PC-3 (cell line): ENCODE measurements around the gene EXOC6. TPM values are rescaled to one million over a fixed set of nuclear protein-coding genes. Genes with fewer than 3 reads are reported as not detected.
"Not testable (repeated sequence)": the region's sequence is repeated elsewhere in the genome, so short reads cannot be mapped to it uniquely, and the experiment has no call there.

ENCODE experiments used
- ATAC-seq: fragments of 200-7000 bp; cut with Tn5 transposase; 2 replicates; pipeline ENCODE4 v1.9.1; 2020; ENCODE audit warnings: mild to moderate bottlenecking, moderate library complexity
- BruUV-seq: library from RNA; stranded (reverse); fragments of 400-500 nt; replicated peaks from 2 replicates; lab custom pipeline; 2021; lab: Mats Ljungman, UMichigan
- CTCF ChIA-PET: fragments of 300-600 bp; sonication (Branson Sonifier 250); formaldehyde crosslinking; loops from one replicate; lab custom pipeline; 2022; ENCODE audit warnings: antibody characterized with exemption; lab: Charles Lee
- POLR2A ChIA-PET: fragments of 300-600 bp; sonication (Branson Sonifier 250); formaldehyde crosslinking; loops from one replicate; lab custom pipeline; 2022; ENCODE audit warnings: antibody characterized with exemption; ENCODE audit not compliant: unreplicated experiment; lab: Charles Lee
- DNase-seq: peaks from one replicate; pipeline ENCODE4 v3.0.0-alpha.2; 2015
- H2AFZ ChIP-seq: fragments of 300-600 bp; sonication (generic); 2 replicates; pipeline ENCODE4 v1.6.0; 2016; ENCODE audit warnings: antibody characterized with exemption, low read length
- H3F3A ChIP-seq: fragments of 300-600 bp; sonication (generic); one replicate; pipeline ENCODE4 v1.6.0; 2017; ENCODE audit warnings: antibody characterized with exemption, low read length, control low read depth, mild to moderate bottlenecking; ENCODE audit not compliant: unreplicated experiment
- H3K27ac ChIP-seq: fragments of 300-600 bp; sonication (generic); 2 replicates; pipeline ENCODE4 v1.5.1; 2016; ENCODE audit warnings: mild to moderate bottlenecking, low read length
- H3K27me3 ChIP-seq: fragments of 300-600 bp; sonication (generic); 2 replicates; pipeline ENCODE4 v1.6.1; 2016; ENCODE audit warnings: low read length, mixed read lengths
- H3K36me3 ChIP-seq: fragments of 300-600 bp; sonication (generic); 2 replicates; pipeline ENCODE4 v1.6.1; 2016; ENCODE audit warnings: low read depth, mixed run types, low read length, mixed read lengths
- H3K4me1 ChIP-seq: fragments of 300-600 bp; sonication (generic); 2 replicates; pipeline ENCODE4 v1.5.1; 2016; ENCODE audit warnings: low read length; ENCODE audit not compliant: insufficient read depth
- H3K4me2 ChIP-seq: fragments of 300-600 bp; sonication (generic); 2 replicates; pipeline ENCODE4 v1.6.0; 2016; ENCODE audit warnings: low read length
- H3K4me3 ChIP-seq: fragments of 300-600 bp; sonication (generic); 2 replicates; pipeline ENCODE4 v1.5.1; 2016; ENCODE audit warnings: mild to moderate bottlenecking, low read length, mixed read lengths
- H3K79me2 ChIP-seq: fragments of 300-600 bp; sonication (generic); 2 replicates; pipeline ENCODE4 v1.6.1; 2017; ENCODE audit warnings: low read length, mixed read lengths
- H3K9ac ChIP-seq: fragments of 300-600 bp; sonication (generic); 2 replicates; pipeline ENCODE4 v1.6.0; 2016; ENCODE audit warnings: mild to moderate bottlenecking, low read length
- H3K9me2 ChIP-seq: fragments of 300-600 bp; sonication (generic); replicated peaks from 2 replicates; pipeline ENCODE4 v1.6.1; 2016; ENCODE audit warnings: mixed run types, low read length, mixed read lengths
- H3K9me3 ChIP-seq: fragments of 300-600 bp; sonication (generic); 2 replicates; pipeline ENCODE4 v1.6.1; 2016; ENCODE audit warnings: low read length, mixed read lengths
- H4K20me1 ChIP-seq: fragments of 300-600 bp; sonication (generic); 2 replicates; pipeline ENCODE4 v1.6.1; 2016; ENCODE audit warnings: low read length, mixed read lengths
- EZH2 ChIP-seq: fragments of 300-600 bp; sonication (generic); IDR thresholded peaks from one replicate; pipeline ENCODE4 v1.6.1; 2017; ENCODE audit warnings: antibody characterized with exemption, mild to moderate bottlenecking, low read length; ENCODE audit not compliant: unreplicated experiment
- EZH2phosphoT487 ChIP-seq: fragments of 300-600 bp; sonication (generic); IDR thresholded peaks from 2 replicates; pipeline ENCODE4 v1.6.1; 2018; ENCODE audit warnings: mild to moderate bottlenecking, antibody characterized with exemption, low read length, borderline replicate concordance
- intact Hi-C: fragments of 100-400 bp; cut with micrococcal nuclease; formaldehyde crosslinking; loops from 2 replicates; pipeline ENCODE4 v1.9.0; 2023
- total RNA-seq: library from RNA; depleted of rRNA; stranded (reverse); fragments of >200 nt; gene quantifications from 2 replicates; pipeline ENCODE4 v1.2.3, GENCODE V29; 2014
- TF ChIP-seq, protein P1 (sequence below): fragments of 300-600 bp; sonication (generic); conservative IDR thresholded peaks from 2 replicates; pipeline ENCODE4 v1.5.1; 2017; ENCODE audit warnings: antibody characterized with exemption, low read depth, mild to moderate bottlenecking, low read length

The EXOC6 gene
- total RNA-seq, 1 experiment from 2014 or later: 5.7 TPM

DNA sequence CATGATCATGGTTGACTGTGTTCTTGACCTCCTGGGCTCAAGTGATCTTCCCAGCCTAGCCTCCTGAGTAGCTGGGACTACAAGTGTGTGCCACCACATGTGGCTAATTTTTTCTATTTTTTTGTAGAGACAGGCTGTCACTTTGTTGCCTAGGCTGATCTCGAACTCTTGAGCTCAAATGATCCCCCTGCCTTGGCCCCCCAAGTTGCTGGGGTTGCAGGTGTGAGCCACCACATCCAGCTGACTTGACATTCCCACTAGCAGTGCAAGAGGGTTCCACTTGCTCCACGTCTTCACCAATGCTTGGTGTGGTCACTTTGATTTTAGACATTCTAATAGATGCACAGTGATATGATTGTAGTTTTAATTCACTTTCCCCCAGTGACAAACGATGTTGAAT, 250.5 kb downstream of the EXOC6 start:
- Histone ChIP-seq H3K36me3 (no peaks in the 10 kb centered on the region), H3K79me2 (no peaks in the 10 kb centered on the region), H2AFZ (no peak overlapping the region), H3K9me3 (no peaks in the 10 kb centered on the region), H3K27ac (no peak overlapping the region), H3K9me2 (no peaks in the 10 kb centered on the region), H4K20me1 (no peaks in the 10 kb centered on the region), H3F3A (no peaks in the 10 kb centered on the region), H3K9ac (no peak overlapping the region), H3K27me3 (no peaks in the 10 kb centered on the region), H3K4me2 (no peak overlapping the region), H3K4me3 (no peak overlapping the region), H3K4me1 (peaks cover 8% of the 10 kb centered on the region; the same call in 1 of the 2 replicates)
- ATAC-seq: no peak
- no TSS peak for BruUV-seq
- CTCF ChIA-PET: no interaction called here
- TF ChIP-seq EZH2 (no peak), EZH2phosphoT487 (no peak)
- TF ChIP-seq, protein P1, sequence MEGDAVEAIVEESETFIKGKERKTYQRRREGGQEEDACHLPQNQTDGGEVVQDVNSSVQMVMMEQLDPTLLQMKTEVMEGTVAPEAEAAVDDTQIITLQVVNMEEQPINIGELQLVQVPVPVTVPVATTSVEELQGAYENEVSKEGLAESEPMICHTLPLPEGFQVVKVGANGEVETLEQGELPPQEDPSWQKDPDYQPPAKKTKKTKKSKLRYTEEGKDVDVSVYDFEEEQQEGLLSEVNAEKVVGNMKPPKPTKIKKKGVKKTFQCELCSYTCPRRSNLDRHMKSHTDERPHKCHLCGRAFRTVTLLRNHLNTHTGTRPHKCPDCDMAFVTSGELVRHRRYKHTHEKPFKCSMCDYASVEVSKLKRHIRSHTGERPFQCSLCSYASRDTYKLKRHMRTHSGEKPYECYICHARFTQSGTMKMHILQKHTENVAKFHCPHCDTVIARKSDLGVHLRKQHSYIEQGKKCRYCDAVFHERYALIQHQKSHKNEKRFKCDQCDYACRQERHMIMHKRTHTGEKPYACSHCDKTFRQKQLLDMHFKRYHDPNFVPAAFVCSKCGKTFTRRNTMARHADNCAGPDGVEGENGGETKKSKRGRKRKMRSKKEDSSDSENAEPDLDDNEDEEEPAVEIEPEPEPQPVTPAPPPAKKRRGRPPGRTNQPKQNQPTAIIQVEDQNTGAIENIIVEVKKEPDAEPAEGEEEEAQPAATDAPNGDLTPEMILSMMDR: no peak
- intact Hi-C loops: no loop called here
- POLR2A ChIA-PET: no interaction called here
- DNase-seq: no peak

- Histone ChIP-seq H3K9me3 (no peaks in the 10 kb centered on the region), H3K79me2 (no peaks in the 10 kb centered on the region), H3K27ac (no peak overlapping the region), H3K4me3 (no peak overlapping the region), H3K4me2 (no peak overlapping the region), H3F3A (no peaks in the 10 kb centered on the region), H4K20me1 (no peaks in the 10 kb centered on the region), H3K36me3 (no peaks in the 10 kb centered on the region), H3K4me1 (peaks cover 8% of the 10 kb centered on the region; the same call in 1 of the 2 replicates), H3K27me3 (no peaks in the 10 kb centered on the region), H3K9me2 (no peaks in the 10 kb centered on the region), H3K9ac (no peak overlapping the region), H2AFZ (no peak overlapping the region)
- DNase-seq (peak; percentile 35), ATAC-seq (no peak)
- POLR2A ChIA-PET: no interaction called here
- CTCF ChIA-PET: no interaction called here
- intact Hi-C loops: no loop called here
- no TSS peak for BruUV-seq
- TF ChIP-seq, protein P1: no peak
- TF ChIP-seq EZH2 (no peak), EZH2phosphoT487 (no peak)
Measured at GRCh38 chr10:93099670-93100069, 251.3 kb downstream of the EXOC6 start.

DNA sequence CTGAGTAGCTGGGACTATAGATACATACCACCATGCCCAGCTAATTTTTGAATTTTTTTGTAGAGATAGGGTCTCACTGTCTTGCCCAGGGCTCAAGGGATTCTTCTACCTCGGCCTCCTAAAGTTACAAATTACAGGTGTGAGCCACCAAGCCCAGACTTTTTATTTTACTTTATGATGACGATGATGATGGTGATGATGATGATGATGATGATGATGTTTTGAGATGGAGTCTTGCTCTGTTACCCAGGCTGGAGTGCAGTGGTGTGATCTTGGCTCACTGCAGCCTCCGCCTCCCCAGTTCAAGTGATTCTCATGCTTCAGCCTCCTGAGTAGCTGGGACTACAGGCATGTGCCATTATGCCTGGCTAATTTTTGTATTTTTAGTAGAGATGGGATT, 252.8 kb downstream of the EXOC6 start:
- ATAC-seq, H3K4me2 ChIP-seq, H3K4me3 ChIP-seq, CTCF ChIA-PET, H3K36me3 ChIP-seq, H3K27ac ChIP-seq, POLR2A ChIA-PET, H4K20me1 ChIP-seq, H3K4me1 ChIP-seq, H3F3A ChIP-seq, H3K9me2 ChIP-seq, H3K27me3 ChIP-seq, H3K9me3 ChIP-seq, BruUV-seq, intact Hi-C loops, DNase-seq, H2AFZ ChIP-seq, H3K79me2 ChIP-seq, H3K9ac ChIP-seq: not testable (repeated sequence)
